GM04503 (cell line): ENCODE data around the gene TMEM39A.

Experiments
- DNase-seq: peaks from one replicate; pipeline ENCODE4 v3.0.0-alpha.2; 2012; ENCODE audit warnings: low read depth

TMEM39A gene

GRCh38 chr3:119401069-119401468 is 62.3 kb downstream of the TMEM39A start:
- no peak for DNase-seq

GRCh38 chr3:119400466-119400865 is 62.9 kb downstream of the TMEM39A start:
- DNase-seq, result no peak

GRCh38 chr3:119396870-119397269 is 66.5 kb downstream of the TMEM39A start:
- DNase-seq, result no peak

- DNase-seq, result no peak
These were observed 67.5 kb downstream of the TMEM39A start for GRCh38 chr3:119395923-119396358.

GRCh38 chr3:119388577-119388976 is 74.8 kb downstream of the TMEM39A start:
- no peak for DNase-seq

GRCh38 chr3:119382134-119382533 is 81.3 kb downstream of the TMEM39A start:
- DNase-seq, result no peak

- no peak for DNase-seq
These were observed 82.7 kb downstream of the TMEM39A start for GRCh38 chr3:119380697-119381096.
